HCT116 (cell line): ENCODE results near the gene TMEM9. TPM values are rescaled to one million over a fixed set of nuclear protein-coding genes. Genes with fewer than 3 reads are reported as not detected.

ENCODE experiments used
- EGR1 ChIP-seq: IDR thresholded peaks from 2 replicates; pipeline ENCODE4 v1.6.1; 2012; ENCODE audit warnings: low read depth
- ELF1 ChIP-seq: IDR thresholded peaks from 2 replicates; pipeline ENCODE4 v1.6.1; 2012; ENCODE audit warnings: low read depth, borderline replicate concordance
- POLR2A ChIP-seq: IDR thresholded peaks from 2 replicates; pipeline ENCODE4 v1.7.0; 2011; ENCODE audit warnings: borderline replicate concordance; ENCODE audit not compliant: insufficient read depth, insufficient read length; ENCODE audit errors: extremely low read depth
- POLR2AphosphoS5 ChIP-seq: IDR thresholded peaks from 2 replicates; pipeline ENCODE4 v1.6.1; 2011; ENCODE audit warnings: mild to moderate bottlenecking, low read depth, low read length, moderate library complexity
- SIN3A ChIP-seq: IDR thresholded peaks from 2 replicates; pipeline ENCODE4 v1.6.1; 2012; ENCODE audit warnings: low read depth
- SP1 ChIP-seq: IDR thresholded peaks from 2 replicates; pipeline ENCODE4 v1.6.1; 2012; ENCODE audit warnings: low read depth
- TCF7L2 ChIP-seq: IDR thresholded peaks from 2 replicates; pipeline ENCODE4 v1.7.0; 2011; ENCODE audit warnings: borderline replicate concordance, inconsistent platforms; ENCODE audit not compliant: insufficient read depth, insufficient read length; ENCODE audit errors: extremely low read depth
- total RNA-seq: library from RNA; stranded (reverse); gene quantifications from one replicate; pipeline ENCODE4 v1.2.1, GENCODE V29; 2021; ENCODE audit not compliant: unreplicated experiment
- TF ChIP-seq, protein P1 (sequence below): IDR thresholded peaks from 2 replicates; pipeline ENCODE4 v1.6.1; 2012; ENCODE audit warnings: low read depth
- TF ChIP-seq, protein P2 (sequence below): IDR thresholded peaks from 2 replicates; pipeline ENCODE4 v1.6.1; 2012
- TF ChIP-seq, protein P3 (sequence below): IDR thresholded peaks from 2 replicates; pipeline ENCODE4 v1.6.1; 2011; ENCODE audit warnings: mild to moderate bottlenecking, low read length, moderate library complexity; ENCODE audit not compliant: insufficient replicate concordance; ENCODE audit errors: extremely low read depth

Gene TMEM9
- total RNA-seq, 1 experiment from 2014 or later = 66.3 TPM

DNA sequence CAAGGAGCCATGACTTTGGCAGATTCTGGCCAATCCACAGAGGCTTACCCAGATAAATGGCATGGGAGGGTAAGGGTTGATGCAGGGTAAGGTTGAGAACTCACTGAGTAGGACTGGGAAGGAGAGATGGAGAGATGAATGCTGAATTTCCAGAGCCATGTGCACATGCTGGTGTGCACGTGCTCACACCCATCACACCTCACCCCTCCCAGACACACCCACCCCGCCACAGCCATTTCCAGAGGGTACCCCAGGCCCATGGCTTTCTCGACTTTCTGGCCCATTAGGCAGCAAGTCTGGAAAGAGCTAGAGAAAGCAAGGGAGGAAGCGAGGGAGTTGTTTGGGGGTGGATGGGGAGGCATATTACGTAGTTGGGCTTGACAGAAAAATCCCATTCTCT is 43.7 kb downstream of the TMEM9 start (continued):
- TF ChIP-seq, protein P1, sequence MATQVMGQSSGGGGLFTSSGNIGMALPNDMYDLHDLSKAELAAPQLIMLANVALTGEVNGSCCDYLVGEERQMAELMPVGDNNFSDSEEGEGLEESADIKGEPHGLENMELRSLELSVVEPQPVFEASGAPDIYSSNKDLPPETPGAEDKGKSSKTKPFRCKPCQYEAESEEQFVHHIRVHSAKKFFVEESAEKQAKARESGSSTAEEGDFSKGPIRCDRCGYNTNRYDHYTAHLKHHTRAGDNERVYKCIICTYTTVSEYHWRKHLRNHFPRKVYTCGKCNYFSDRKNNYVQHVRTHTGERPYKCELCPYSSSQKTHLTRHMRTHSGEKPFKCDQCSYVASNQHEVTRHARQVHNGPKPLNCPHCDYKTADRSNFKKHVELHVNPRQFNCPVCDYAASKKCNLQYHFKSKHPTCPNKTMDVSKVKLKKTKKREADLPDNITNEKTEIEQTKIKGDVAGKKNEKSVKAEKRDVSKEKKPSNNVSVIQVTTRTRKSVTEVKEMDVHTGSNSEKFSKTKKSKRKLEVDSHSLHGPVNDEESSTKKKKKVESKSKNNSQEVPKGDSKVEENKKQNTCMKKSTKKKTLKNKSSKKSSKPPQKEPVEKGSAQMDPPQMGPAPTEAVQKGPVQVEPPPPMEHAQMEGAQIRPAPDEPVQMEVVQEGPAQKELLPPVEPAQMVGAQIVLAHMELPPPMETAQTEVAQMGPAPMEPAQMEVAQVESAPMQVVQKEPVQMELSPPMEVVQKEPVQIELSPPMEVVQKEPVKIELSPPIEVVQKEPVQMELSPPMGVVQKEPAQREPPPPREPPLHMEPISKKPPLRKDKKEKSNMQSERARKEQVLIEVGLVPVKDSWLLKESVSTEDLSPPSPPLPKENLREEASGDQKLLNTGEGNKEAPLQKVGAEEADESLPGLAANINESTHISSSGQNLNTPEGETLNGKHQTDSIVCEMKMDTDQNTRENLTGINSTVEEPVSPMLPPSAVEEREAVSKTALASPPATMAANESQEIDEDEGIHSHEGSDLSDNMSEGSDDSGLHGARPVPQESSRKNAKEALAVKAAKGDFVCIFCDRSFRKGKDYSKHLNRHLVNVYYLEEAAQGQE = no peak
- TF ChIP-seq POLR2AphosphoS5 (no peak), POLR2A (no peak), SP1 (no peak), EGR1 (no peak), ELF1 (no peak), SIN3A (no peak), TCF7L2 (no peak)
- TF ChIP-seq, protein P2, sequence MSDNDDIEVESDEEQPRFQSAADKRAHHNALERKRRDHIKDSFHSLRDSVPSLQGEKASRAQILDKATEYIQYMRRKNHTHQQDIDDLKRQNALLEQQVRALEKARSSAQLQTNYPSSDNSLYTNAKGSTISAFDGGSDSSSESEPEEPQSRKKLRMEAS = no peak
- TF ChIP-seq, protein P3, sequence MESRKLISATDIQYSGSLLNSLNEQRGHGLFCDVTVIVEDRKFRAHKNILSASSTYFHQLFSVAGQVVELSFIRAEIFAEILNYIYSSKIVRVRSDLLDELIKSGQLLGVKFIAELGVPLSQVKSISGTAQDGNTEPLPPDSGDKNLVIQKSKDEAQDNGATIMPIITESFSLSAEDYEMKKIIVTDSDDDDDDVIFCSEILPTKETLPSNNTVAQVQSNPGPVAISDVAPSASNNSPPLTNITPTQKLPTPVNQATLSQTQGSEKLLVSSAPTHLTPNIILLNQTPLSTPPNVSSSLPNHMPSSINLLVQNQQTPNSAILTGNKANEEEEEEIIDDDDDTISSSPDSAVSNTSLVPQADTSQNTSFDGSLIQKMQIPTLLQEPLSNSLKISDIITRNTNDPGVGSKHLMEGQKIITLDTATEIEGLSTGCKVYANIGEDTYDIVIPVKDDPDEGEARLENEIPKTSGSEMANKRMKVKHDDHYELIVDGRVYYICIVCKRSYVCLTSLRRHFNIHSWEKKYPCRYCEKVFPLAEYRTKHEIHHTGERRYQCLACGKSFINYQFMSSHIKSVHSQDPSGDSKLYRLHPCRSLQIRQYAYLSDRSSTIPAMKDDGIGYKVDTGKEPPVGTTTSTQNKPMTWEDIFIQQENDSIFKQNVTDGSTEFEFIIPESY = no peak
